GM10248 (cell line): ENCODE results near the gene TRIP10.

Experiments used
- CTCF ChIA-PET: fragments of 300-600 bp; sonication (Branson Sonifier 250); formaldehyde crosslinking; extraction: SDS; loops from one replicate; lab custom pipeline; 2021; ENCODE audit warnings: antibody characterized with exemption; lab: Yijun Ruan, JAX
- POLR2A ChIA-PET: fragments of 350-650 bp; sonication (Branson Sonifier 250); formaldehyde crosslinking; extraction: SDS; loops from one replicate; lab custom pipeline; 2020; ENCODE audit warnings: antibody characterized with exemption; lab: Yijun Ruan, JAX
- DNase-seq: peaks from one replicate; pipeline ENCODE4 v3.0.0; 2012; ENCODE audit errors: extremely low spot score
- CTCF ChIP-seq: IDR thresholded peaks from 2 replicates; pipeline ENCODE4 v1.5.1; 2012; ENCODE audit warnings: mild to moderate bottlenecking, low read depth; ENCODE audit errors: extremely low read depth, missing control alignments, control extremely low read depth

The TRIP10 gene

GRCh38 chr19:6711078-6711361 is 28.5 kb upstream of the TRIP10 start:
- TF ChIP-seq CTCF: no peak
- POLR2A ChIA-PET: no interaction called here
- CTCF ChIA-PET: interaction anchor here (0.7 to 1.2 kb wide), 2 partner anchors 18 to 25 kb away, joined by 3 read pairs; no protein-coding TSS in a partner anchor

GRCh38 chr19:6711605-6712004 is 27.9 kb upstream of the TRIP10 start:
- ChIA-PET CTCF (interaction anchor here (0.7 to 1.2 kb wide), 2 partner anchors 17 to 24 kb away, joined by 3 read pairs; no protein-coding TSS in a partner anchor), POLR2A (no interaction called here)
- no peak for TF ChIP-seq CTCF
- no peak for DNase-seq

More at GRCh38 chr19:6711078-6711361, 28.5 kb upstream of the TRIP10 start:
- no peak for DNase-seq

DNA sequence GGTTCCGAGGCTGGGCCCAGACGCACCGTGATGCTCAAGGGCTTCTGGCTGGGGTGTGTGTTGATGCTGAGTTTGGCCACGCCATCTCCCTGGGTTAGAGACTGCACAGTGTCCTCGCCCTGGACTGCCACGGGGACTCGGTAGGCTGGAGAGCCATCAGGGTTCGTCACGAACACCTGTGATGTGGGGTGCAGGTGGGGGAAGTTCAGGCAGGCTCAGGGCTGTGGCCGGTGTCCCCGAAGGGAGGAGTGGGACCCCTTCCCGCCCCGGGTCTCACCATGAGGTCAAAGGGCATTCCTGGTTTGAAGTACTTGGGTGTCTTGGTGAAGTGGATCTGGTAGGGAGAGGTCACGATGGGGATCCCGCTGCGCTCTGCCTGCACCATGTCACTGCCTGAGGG is 27.2 kb upstream of the TRIP10 start:
- TF ChIP-seq CTCF: no peak
- POLR2A ChIA-PET: no interaction called here
- CTCF ChIA-PET: no interaction called here
- DNase-seq: no peak

GRCh38 chr19:6712692-6713670 is 26.5 kb upstream of the TRIP10 start:
- ChIA-PET POLR2A (no interaction called here), CTCF (no interaction called here)
- no peak for TF ChIP-seq CTCF
- DNase-seq: no peak

DNA sequence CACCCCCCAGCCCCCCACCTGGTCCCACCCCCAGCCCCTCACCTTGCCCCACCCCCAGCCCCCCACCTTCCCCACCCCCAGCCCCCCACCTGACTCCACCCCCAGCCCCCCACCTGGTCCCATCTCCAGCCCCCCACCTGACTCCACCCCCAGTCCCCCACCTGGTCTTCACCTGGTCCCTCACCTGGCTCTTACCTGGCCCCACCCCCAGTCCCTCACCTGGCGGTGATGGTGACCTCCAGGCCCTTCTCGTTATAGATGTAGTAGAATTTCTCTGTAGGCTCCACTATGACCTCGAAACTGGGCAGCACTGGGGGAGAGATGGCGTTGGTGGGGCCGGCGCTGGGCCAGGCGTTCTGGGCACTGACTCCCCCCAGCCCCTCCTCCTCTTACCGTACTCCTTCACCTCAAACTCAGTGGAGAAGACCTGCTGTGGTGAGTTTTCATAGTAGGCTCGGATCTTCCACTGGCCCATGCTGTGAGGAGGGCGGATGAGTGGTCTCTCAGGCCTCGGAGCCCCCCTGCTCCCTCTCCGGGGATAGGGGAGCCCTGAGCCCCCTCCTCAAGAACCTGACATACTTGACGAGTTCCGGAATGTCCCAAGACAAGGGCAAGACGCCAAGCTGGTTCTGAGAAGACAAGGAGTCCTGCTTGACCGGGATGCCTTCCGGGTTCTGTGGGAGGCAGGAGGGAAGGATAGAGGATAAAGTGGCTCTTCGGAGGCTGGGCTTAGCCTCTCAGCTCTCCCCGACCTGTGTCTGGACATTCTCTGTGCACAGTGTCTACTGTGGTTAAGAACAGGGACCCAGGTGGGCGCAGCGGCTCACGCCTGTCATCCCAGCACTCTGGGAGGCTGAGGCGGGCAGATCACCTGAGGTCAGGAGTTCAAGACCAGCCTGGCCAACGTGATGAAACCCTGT is 25.4 kb upstream of the TRIP10 start:
- CTCF ChIA-PET: no interaction called here
- no peak for DNase-seq
- TF ChIP-seq CTCF: no peak
- POLR2A ChIA-PET: no interaction called here
